IPS-NIHi7 (cell line): Measurements from ENCODE around the gene SLC12A3.
A peak's percentile ranks its signal among the peaks of the same experiment; 100 is the strongest.

Experiments used
- DNase-seq: peaks from one replicate; pipeline ENCODE4 v3.0.0; 2012; ENCODE audit warnings: mixed read lengths; ENCODE audit errors: extremely low spot score

The SLC12A3 gene

GRCh38 chr16:56848029-56848936 is 16.7 kb upstream of the SLC12A3 start:
- DNase-seq = no peak

GRCh38 chr16:56848955-56849689 is 15.9 kb upstream of the SLC12A3 start:
- no peak for DNase-seq

GRCh38 chr16:56849690-56850680 is 15.0 kb upstream of the SLC12A3 start:
- no peak for DNase-seq

- DNase-seq = peak; percentile 65
Observed at GRCh38 chr16:56851671-56852400, 13.2 kb upstream of the SLC12A3 start.

GRCh38 chr16:56852401-56852730 is 12.6 kb upstream of the SLC12A3 start:
- DNase-seq = no peak

- DNase-seq = no peak
Observed at GRCh38 chr16:56852968-56853367, 12.0 kb upstream of the SLC12A3 start.

GRCh38 chr16:56855201-56855600 is 9.8 kb upstream of the SLC12A3 start:
- no peak for DNase-seq

GRCh38 chr16:56855946-56856345 is 9.1 kb upstream of the SLC12A3 start:
- DNase-seq = no peak

- DNase-seq = no peak
Observed at GRCh38 chr16:56856876-56857447, 8.0 kb upstream of the SLC12A3 start.

GRCh38 chr16:56858374-56858773 is 6.6 kb upstream of the SLC12A3 start:
- DNase-seq = no peak

- DNase-seq = no peak
Observed at GRCh38 chr16:56859636-56860035, 5.4 kb upstream of the SLC12A3 start.

- no peak for DNase-seq
Observed at GRCh38 chr16:56860226-56861020, 4.6 kb upstream of the SLC12A3 start.

- DNase-seq = peak; percentile 37
Observed at GRCh38 chr16:56861092-56861610, 3.9 kb upstream of the SLC12A3 start.

- DNase-seq = no peak
Observed at GRCh38 chr16:56861756-56862155, 3.3 kb upstream of the SLC12A3 start.

- no peak for DNase-seq
Observed at GRCh38 chr16:56862776-56863175, 2.2 kb upstream of the SLC12A3 start.

- DNase-seq = no peak
Observed at GRCh38 chr16:56865394-56866062, 521 bp downstream of the SLC12A3 start.

GRCh38 chr16:56866955-56867830 is 2.2 kb downstream of the SLC12A3 start:
- peak; percentile 61 for DNase-seq

GRCh38 chr16:56868175-56868574 is 3.2 kb downstream of the SLC12A3 start:
- no peak for DNase-seq
